HPDE6-E6E7 (cell line): ENCODE results near the gene ATAD3A.
"Not testable (repeated sequence)": the region's sequence is repeated elsewhere in the genome, so short reads cannot be mapped to it uniquely, and the experiment has no call there.

Experiments
- DNase-seq: peaks from one replicate; pipeline ENCODE4 v3.0.0; 2011; ENCODE audit warnings: missing footprints; ENCODE audit errors: extremely low spot score

ATAD3A gene

DNA sequence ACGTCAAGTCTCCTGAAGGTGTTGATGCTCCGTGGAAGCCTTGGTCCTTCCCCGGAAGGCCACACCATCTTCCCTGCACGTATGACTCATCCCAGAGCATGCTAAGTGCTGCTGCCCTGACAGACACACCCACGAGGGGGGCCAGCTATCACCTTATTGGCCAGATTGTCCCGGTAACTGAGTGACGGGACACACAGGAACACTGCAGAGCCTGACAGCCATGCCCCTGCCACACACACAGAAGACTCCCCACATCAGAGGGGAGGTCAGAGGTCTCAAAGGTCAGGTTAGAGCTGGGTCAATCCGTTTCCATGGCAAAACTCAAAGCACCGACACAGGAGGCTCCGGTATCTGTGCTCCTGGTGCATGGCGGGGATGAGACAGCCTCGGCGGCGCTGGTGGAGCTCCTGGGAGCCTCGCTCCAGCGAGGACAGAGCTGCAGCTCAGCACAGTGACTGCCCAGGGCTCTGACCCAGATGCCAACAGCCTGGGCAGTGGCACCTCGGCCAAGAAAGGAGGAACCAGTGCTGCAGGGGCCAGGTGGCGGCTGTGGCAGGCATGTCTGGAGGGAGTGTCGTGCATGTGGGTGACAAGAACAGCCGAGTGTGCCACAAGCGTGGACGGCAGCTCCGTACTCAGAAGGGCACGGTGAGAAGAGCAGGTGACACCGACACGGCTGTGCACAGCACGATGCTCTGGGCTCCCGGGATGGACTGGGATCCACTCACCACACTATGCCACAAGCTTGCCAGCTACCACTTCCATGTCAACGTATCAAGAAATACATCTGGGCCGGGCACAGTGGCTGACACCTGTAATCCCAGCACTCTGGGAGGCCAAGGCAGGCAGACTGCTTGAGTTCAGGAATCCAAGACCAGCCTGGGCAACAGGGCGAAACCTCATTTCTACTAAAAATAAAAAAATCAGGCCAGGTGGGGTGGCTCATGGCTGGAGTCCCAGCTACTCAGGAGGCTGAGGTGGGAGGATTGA lies 43.3 kb downstream of the ATAD3A start:
- DNase-seq, result peak; percentile 71

DNA sequence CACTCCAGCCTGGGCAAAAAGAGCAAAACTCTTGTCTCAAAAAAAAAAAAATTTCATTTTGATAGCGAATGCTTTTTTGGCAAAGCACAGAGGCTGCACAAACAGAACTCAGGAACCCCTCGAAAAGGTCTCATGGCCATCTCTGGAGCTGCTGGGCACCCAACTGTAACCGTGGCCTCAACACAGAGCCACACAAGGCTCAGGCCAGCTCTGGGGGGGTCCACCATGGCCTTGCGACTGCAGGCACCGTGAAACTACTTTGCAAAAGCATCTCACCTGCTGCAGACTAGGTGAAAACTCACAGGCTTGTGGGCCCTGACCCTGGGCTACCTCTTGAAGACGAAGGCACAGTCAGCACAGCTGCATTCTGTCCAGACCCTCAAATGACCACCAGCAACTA lies 44.5 kb downstream of the ATAD3A start:
- DNase-seq, result no peak

DNA sequence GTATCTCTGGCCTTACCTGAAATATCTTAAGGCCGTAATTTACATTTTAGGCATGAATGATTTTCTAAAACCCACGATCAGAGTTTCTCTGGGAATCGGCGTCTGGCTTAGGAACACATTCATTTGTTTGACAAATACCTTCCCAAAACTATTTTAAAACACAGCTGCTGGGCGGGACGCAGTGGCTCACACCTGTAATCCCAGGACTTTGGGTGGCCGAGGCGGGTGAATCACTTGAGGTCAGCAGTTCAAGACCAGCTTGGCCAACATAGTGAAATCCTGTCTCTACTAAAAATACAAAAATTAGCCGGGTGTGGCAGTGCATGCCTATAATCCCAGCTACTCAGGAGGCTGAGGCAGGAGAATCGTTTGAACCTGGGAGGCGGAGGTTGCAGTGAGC lies 45.0 kb downstream of the ATAD3A start:
- DNase-seq, result not testable (repeated sequence)

DNA sequence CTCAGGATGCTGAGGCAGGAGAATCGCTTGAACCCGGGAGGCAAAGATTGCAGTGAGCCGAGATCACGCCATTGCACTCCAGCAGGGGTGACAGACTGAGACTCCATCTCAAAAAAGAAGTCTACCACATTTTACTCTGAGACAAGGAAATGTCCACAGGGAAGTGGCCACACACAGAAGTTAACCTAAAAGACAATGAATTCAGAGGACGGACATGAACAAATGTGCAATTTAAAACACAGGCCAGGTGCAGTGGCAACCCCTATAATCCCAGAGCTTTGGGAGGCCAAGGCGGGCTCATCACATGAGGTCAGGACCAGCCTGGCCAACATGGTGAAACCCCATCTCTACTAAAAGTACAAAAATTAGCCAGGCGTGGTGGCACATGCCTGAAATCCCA lies 45.7 kb downstream of the ATAD3A start:
- not testable (repeated sequence) for DNase-seq

DNA sequence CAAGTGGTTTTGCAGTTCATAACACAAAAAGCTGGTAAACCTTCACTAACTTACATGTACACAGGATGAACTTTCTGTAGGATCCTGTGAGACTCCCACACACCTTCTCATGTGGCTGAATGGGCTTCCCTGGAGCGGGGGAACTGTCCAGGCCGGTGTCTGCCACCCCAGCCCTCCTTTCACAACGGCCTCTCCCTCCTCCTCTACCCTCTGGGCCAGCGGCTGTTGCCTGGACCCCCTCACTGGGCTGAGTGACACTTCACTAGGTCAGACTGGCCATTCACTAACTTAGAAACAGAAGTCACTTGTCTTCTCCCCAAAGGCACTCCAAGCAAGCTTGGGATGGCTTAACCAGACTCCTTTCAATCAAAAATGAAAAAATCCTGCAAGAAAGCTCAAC lies 46.6 kb downstream of the ATAD3A start:
- DNase-seq, result no peak

DNA sequence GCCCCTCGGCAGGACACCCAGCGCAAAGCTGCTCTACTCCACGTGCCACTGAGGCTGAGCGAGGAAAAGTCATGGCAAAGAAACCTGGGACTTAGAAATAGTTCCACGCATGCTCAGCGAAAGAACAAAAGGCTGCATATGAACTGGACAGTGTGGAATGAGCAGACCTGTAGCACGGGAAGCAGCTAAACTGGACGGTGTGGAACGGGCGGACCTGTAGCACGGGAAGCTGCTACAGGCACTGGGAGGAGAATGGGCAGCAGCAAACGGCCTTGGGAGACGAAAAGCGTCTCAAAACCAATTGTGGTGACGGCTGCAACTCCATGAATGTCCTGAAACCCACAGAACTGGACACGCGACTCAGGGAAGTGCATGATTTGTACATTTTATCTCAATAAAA lies 47.1 kb downstream of the ATAD3A start:
- DNase-seq, result no peak

DNA sequence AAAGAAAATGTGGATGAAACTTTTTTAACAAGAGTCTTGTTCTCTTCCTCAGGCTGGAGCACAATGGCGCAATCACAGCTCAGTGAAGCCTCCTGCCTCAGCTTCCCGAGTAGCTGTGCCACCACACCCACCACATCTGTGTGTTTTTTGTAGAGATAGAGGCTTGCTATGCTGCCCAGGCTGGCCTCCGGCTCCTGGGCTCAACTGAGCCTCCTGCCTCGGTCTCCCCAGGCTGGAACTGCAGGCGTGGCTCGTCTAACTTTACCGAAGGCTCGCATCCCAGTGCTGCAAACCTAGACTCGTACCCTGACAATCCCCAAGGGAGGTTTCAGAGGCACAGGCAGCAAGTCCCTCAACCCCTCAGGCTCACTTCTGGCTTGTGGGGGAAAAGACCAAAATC lies 48.2 kb downstream of the ATAD3A start:
- no peak for DNase-seq

DNA sequence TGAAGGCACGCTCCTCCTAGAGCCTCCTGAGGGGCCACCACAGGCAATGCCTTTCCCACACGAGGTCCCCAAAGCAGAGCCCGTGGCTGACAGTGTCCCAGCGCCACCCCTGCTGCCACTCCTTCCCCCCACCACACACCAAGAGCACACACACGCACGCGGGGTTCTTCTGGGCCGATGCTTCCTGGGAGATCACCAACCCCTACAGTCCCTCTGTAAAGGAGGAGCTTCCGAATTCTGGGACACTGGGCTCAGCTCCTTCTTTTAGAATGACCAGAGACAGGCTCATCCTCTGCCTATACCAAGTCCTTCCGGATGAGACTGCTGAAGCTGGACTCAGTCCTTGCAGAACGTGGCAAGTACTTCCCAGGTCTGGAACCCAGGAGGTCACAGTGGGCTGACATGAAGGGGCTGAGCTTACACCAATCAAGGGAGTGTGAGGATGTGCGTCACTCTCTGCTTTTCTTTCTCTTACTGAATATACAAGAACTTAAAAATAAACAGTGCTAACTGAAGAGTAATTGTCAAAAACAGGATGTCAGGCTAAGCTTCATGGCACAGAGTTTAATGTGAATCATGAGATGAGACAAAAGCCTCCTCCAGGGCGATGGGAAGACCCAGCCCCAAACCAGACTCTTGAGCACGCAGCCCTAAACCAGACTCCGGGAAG lies 50.0 kb downstream of the ATAD3A start:
- no peak for DNase-seq

DNA sequence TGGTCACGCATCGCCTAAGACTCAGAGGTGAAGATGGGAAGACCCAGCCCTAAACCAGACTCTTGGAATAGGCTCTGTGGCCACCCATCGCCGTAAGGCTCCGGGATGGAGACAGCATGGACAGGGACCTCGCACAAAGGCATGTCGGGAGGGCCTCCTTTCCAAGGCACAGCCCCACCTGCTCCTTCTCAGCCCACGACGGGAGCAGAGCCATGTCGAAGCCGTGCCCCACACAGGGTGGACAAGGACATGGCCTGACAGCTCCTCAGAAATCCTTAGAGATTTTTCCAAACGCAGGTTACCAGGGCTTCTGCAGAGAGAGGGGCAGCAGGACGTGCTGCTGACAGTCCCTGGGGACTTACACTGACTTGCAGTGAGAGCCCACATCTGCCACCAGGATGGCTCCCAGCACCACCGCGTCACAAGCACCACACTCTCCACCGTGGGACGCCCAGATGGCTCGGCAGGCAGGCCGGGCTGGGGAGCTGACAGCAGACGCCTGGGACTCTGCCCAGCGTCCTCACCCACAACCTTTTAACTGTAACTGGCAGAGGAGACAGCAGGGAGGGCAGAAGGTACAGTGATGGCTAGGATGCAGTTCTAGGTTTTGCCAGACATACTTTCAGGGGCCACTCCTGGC lies 50.7 kb downstream of the ATAD3A start:
- no peak for DNase-seq

DNA sequence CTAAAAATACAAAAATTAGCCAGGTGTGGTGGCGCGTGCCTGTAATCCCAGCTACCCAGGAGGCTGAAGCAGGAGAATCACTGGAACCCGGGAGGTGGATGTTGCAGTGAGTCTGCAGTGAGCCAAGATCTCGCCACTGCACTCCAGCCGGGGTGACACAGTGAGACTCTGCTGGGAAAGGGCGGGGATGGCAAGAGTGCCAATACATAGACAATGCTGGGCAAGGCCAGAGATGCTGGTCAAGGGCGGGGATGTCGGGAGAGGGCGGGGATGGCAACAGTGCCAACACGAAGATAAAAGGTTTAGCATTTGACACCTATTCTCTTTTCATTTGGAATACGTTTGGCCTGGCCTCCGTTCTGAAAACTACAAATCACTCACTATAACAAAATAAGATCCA lies 51.7 kb downstream of the ATAD3A start:
- no peak for DNase-seq

DNA sequence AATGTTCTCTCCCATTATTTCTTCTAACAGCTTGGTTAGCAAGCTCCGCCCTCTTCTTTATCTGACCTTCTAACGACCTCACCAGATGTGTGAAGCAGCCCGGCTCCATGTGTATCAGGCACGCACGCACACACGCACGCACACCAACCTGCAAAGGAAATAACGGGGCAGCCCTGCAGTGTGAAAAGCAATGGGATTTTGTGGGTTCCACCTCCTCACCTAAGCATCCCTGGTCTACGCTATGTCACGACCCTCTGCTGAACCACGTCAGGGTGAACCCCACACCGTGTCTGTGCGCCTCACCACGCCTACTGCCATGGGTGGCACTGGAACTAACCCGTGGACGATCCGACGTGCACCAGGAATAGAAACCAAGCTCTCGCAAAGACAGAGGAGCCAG lies 52.3 kb downstream of the ATAD3A start:
- DNase-seq, result no peak

DNA sequence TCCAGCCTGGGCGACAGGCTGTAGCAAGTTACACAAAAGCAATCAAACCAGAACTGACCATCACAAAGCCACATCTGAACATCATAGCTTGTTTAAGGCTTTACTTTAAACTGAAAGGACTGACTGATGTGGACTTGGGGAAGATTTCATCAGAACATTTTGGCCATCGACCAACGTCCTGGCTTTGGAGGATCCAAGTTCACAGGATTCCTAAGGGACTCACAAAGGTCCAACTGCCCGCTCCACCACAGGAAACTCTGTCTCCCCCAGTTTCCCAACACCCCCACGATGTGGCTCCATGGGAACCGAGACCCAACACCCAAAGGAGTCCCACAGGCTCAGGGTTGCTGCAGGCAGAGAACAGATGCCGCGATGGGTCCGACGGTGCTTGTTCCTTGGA lies 53.4 kb downstream of the ATAD3A start:
- no peak for DNase-seq

DNA sequence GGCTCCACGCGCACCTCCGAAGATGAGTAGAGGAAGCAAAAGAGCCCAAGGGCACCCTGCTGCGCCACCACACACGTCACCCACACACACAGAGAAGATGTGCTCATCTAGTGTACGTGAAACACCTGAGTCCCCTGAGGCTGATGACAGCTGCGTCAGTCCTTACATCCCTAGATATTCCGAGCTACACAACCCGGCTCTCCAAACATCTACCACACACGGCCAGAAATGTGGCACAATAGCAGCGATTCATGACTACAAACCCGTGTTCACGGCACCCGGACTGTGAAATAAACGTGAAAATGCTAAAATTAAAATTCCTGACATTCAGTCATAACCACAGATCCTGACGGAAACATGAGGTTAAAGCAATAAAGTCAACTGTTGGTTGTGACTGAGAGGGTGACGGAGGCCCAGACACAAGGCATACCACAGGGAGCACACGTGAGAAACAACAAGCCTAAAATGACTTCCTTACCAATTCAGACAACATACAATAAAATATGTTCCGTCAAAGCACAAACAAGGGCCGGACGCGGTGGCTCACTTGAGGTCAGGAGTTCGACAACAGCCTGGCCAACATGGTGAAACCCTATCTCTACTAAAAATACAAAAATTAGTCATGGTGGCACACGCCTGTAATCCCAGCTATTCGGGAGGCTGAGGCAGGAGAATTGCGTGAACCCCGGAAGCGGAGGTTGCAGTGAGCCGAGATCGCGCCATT lies 55.4 kb downstream of the ATAD3A start:
- DNase-seq, result no peak

DNA sequence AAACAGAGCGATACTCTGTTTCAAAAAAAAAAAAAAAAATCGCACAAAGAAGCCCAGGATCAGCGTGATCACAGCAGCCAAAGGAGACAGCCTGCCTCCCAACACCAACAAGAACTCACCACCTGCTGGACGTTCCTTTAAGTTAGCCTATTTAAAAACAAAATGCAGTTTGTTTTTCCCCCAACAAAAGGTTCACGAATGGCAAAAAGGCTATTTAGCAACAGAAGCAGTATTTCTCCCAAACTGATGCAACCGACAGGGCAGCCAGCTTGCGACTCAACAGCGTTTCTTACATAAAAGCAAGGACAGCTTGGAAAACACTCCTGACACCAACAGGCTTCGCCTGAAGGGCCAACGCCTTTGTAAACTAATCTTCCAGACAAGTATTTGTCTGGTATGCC lies 55.9 kb downstream of the ATAD3A start:
- DNase-seq, result no peak

DNA sequence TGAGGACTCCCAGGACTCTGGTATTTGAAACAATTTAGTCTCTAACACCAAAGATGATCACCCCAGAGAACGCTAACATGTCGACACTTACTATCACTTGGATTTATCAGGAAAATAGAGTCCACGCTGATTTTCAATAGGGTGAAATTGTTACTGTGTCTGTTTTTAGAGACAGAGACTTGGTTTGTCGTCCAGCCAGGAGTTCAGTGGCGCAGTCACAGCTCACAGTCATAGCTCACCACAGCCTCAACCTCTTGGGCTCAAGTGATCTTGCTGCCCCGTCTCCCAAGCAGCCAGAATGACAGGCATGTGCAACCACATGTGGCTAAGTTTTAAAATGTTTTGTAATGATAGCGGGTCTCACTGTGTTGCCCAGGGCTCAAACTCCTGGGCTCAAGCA lies 57.4 kb downstream of the ATAD3A start:
- no peak for DNase-seq

DNA sequence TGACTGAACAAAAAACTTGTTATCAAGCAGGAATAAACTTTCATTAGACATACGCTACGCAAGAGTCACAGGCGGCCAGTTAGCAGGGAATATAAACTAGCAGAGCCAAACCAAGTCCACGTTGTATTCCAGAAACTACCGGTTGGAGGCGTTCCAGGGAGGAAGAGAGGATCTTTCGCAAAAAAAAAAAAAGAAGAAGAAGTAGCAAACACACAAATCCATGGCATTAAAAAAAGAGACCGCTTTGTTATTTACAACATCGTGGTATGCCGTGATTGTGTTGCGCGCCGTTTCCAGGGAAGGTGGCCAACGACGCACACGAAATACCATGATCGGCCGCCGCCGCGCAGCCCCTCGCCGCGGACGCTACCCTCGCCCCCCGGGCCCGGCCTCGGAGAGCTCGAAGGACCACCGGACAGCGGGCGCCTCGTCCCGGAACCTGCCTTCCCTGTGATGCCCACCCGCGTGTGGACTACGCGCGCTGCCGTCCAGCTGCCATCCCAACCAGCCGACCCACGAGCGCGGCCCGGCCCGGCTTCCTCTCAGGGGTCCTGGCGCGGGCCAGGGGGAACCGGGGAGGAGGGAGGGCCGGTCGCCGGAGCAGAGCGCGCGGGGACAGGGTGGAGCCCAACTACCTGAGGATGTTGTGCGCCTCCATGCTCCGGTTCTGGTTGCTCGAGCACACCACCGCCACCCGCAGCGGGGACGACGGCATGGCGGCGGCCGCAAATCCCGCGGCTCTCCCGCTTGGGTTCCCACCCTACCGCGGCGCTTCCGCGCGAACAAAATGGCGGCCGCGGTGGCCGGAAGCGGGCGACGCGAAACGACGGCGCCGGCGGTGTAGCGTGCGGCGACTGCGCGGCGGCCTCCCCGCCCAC lies 62.1 kb downstream of the ATAD3A start:
- DNase-seq, result peak; percentile 61

DNA sequence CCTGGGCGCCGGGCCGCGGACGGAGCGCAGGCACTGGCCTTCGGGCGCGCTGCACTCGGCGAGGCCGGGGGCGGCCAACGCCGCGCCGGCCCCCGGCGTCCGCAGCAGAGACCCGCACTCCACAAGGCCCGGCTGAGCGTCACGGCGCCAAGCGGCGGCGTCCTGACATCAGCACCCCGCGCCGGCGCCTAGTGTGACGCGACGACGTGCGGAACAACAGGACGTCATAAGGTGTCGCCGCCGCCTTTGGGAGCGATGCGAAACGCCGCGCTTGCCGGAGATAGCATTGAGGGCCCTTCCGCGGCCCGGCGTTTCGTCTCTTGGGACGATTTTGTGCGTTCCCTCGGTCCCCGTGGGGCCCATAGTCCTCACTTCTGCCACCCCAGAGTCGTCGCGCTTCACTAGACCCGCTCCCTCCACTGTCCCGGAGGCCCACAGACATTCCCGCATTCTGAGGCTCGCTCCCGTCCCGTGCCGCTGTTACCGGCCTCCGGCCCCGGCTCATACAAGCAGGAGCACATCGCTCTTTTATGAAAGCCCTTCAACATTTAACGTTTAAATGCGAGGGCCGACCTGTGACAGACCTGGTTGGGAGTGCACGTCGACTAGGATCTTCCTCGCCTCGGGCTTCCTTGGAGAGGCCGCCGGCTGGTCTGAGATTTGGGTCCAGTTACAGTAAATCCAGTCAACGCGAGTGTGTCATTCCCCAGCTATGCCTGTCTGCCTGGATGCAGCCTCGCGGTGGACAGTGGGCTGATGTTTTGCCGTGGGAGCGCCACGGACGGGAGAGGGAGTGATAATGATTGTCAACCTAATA lies 63.0 kb downstream of the ATAD3A start, which contains the start of gene SSU72:
TSS of gene SSU72 (minus strand) at position 143 of the 817 bp plus-strand sequence. CDS start 306 bp downstream, outside the sequence.
- peak; percentile 81 for DNase-seq

DNA sequence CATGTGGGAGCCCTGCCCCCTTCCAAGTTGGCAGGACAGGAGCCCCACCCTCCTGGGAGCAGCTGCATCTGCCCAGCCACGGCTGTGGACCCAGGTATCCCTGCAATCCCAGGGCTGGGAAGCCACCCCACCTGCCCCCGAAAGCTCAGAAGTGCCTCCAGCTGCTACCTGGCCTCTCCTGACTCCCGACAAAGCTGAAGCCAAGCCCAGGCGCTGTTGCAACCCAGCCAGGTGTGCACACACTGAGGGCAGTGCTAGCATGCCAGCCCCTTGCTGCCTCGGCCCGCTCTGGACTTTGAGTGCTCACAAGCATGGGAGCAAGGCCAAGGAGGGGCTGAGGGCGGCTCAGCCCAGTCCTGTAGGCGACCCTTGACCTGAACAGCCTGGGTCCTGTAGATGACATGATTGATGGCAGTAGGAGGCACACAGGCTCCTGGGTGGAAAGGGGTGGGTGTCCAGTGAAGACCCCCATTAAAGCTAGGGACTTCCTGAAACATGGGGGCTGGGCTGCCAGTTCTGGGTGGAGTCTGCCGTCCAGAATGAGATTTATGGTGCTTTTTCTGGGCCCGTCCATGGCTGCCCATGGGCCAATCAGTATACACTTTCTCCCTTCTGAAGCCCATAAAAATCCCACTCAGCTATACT lies 65.5 kb downstream of the ATAD3A start:
- DNase-seq, result no peak

DNA sequence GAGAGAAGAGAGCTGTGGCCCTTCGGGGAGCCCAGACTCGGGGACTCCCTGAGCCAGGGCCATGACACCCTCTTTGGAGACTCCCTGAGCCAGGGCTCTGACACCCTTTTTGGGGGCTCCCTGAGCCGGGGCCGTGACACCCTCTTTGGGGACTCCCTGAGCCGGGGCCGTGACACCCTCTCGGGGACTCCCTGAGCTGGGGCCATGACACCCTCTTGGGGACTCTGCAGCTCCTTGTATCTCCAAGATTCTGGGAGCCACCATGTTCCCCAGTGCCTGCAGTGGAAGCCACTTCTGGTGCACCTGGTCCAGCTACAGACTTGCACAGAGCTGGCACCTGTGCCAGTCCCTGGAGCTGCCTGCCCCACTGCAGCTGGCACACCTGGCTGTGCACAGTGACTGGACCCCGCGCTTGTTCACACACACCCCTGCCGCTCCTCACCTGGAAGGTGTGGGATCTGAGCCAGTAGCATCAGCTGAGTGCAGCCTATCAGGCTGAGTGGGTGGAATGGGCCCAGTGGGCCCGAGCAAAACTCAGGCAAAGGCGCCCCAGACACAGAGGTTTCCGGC lies 66.5 kb downstream of the ATAD3A start:
- no peak for DNase-seq
